ENCODE data around the gene MYADML2.

MYADML2 gene

GRCh38 chr17:81907219-81908145, 39.6 kb downstream of the MYADML2 start:
- H3K4me3 ChIP-seq (ENCODE audit: low read length): no peak overlapping the region
- H4K20me1 ChIP-seq (ENCODE audit: insufficient read depth, low read length): 0 out of 2 replicates have a peak, but pooled peaks cover 4% of the 10 kb centered on the region
- H2AFZ ChIP-seq (ENCODE audit: low read depth, low read length): no peak overlapping the region
- H3K4me1 ChIP-seq (ENCODE audit: low read length): peaks cover 7% of the 10 kb centered on the region
- peaks cover 19% of the 10 kb centered on the region for H3K36me3 ChIP-seq (replicated peaks; ENCODE audit: low read depth, low read length)
- TF ChIP-seq EZH2phosphoT487 (IDR thresholded peaks at IDR 0.05; ENCODE audit: low read depth) (no peak), CTCF (IDR thresholded peaks at IDR 0.05; ENCODE audit: low read depth, low read length) (0 out of 2 replicates have a peak, but pooled peaks have one; percentile 7)
- H3K4me2 ChIP-seq (ENCODE audit: low read length): no peak overlapping the region
- 0 out of 2 replicates have a peak, but pooled peaks cover 9% of the 10 kb centered on the region for H3K79me2 ChIP-seq (ENCODE audit: low read length)
- no peaks in the 10 kb centered on the region for H3K9me3 ChIP-seq (ENCODE audit: insufficient read depth, low read length)
- no peaks in the 10 kb centered on the region for H3K27me3 ChIP-seq (ENCODE audit: low read depth, low read length)
- H3K9ac ChIP-seq (ENCODE audit: low read length): no peak overlapping the region
- H3K27ac ChIP-seq (ENCODE audit: low read length): no peak overlapping the region

- no peaks in the 10 kb centered on the region for H3K9me3 ChIP-seq (ENCODE audit: insufficient read depth, low read length)
- H3K9ac ChIP-seq (ENCODE audit: low read length): no peak overlapping the region
- H3K4me2 ChIP-seq (ENCODE audit: low read length): no peak overlapping the region
- H2AFZ ChIP-seq (ENCODE audit: low read depth, low read length): no peak overlapping the region
- no peak overlapping the region for H3K27ac ChIP-seq (ENCODE audit: low read length)
- H3K27me3 ChIP-seq (ENCODE audit: low read depth, low read length): no peaks in the 10 kb centered on the region
- no peak for TF ChIP-seq EZH2phosphoT487 (IDR thresholded peaks at IDR 0.05; ENCODE audit: low read depth)
- TF ChIP-seq CTCF (IDR thresholded peaks at IDR 0.05; ENCODE audit: low read depth, low read length): 0 out of 2 replicates have a peak, but pooled peaks have one; percentile 17
- 0 out of 2 replicates have a peak, but pooled peaks cover under 1% of the 10 kb centered on the region for H4K20me1 ChIP-seq (ENCODE audit: insufficient read depth, low read length)
- H3K36me3 ChIP-seq (replicated peaks; ENCODE audit: low read depth, low read length): peaks cover 15% of the 10 kb centered on the region
- no peak overlapping the region for H3K4me3 ChIP-seq (ENCODE audit: low read length)
- peaks cover 7% of the 10 kb centered on the region for H3K4me1 ChIP-seq (ENCODE audit: low read length)
- 0 out of 2 replicates have a peak, but pooled peaks cover 9% of the 10 kb centered on the region for H3K79me2 ChIP-seq (ENCODE audit: low read length)
Measured at GRCh38 chr17:81906476-81907218, 40.4 kb downstream of the MYADML2 start.

- Histone ChIP-seq H3K36me3 (replicated peaks; ENCODE audit: low read depth, low read length) (peaks cover 15% of the 10 kb centered on the region), H3K4me1 (ENCODE audit: low read length) (peaks cover 7% of the 10 kb centered on the region), H2AFZ (ENCODE audit: low read depth, low read length) (no peak overlapping the region)
Measured at GRCh38 chr17:81905993-81906392, 41.0 kb downstream of the MYADML2 start.

More at GRCh38 chr17:81905993-81906392, 41.0 kb downstream of the MYADML2 start:
- no peak overlapping the region for H3K27ac ChIP-seq (ENCODE audit: low read length)
- 0 out of 2 replicates have a peak, but pooled peaks cover 9% of the 10 kb centered on the region for H3K79me2 ChIP-seq (ENCODE audit: low read length)
- no peak overlapping the region for H3K4me3 ChIP-seq (ENCODE audit: low read length)
- no peaks in the 10 kb centered on the region for H3K9me3 ChIP-seq (ENCODE audit: insufficient read depth, low read length)
- H4K20me1 ChIP-seq (ENCODE audit: insufficient read depth, low read length): no peaks in the 10 kb centered on the region
- no peak overlapping the region for H3K4me2 ChIP-seq (ENCODE audit: low read length)
- H3K27me3 ChIP-seq (ENCODE audit: low read depth, low read length): no peaks in the 10 kb centered on the region
- no peak overlapping the region for H3K9ac ChIP-seq (ENCODE audit: low read length)
- TF ChIP-seq EZH2phosphoT487 (IDR thresholded peaks at IDR 0.05; ENCODE audit: low read depth) (no peak), CTCF (IDR thresholded peaks at IDR 0.05; ENCODE audit: low read depth, low read length) (no peak)
